K562 (cell line): ENCODE measurements around the gene ZSCAN22. TPM values are rescaled to one million over a fixed set of nuclear protein-coding genes. Genes with fewer than 3 reads are reported as not detected.

Source experiments
- ATF7 ChIP-seq: fragments of 450-650 bp; IDR thresholded peaks from 2 replicates; pipeline ENCODE4 v1.7.1; 2014; ENCODE audit warnings: mild to moderate bottlenecking, moderate library complexity
- BRCA1 ChIP-seq, 2 experiments: fragments of 450-650 bp in 1 of 2; sonication (generic) in 1 of 2; formaldehyde crosslinking in 1 of 2; IDR thresholded peaks; 2 replicates each; pipeline versions ENCODE4 v1.5.0 to v1.6.1; 2017 to 2020; ENCODE audit warnings: mild to moderate bottlenecking in 1 of 2, missing genetic modification reagents in 1 of 2
- CBX2 ChIP-seq: fragments of 200-600 bp; sonication (generic); IDR thresholded peaks from one replicate; pipeline ENCODE4 v1.6.1; 2012; ENCODE audit warnings: mild to moderate bottlenecking, low read length, inconsistent platforms; ENCODE audit not compliant: insufficient read depth, poor library complexity, severe bottlenecking
- CREB5 ChIP-seq: fragments of 250-450 bp; sonication (Bioruptor Pico); IDR thresholded peaks from 2 replicates; pipeline ENCODE4 v1.5.0; 2020; ENCODE audit warnings: mild to moderate bottlenecking
- CREM ChIP-seq: IDR thresholded peaks from 2 replicates; pipeline ENCODE4 v1.6.1; 2014; ENCODE audit warnings: antibody characterized with exemption, low read depth
- ELK1 ChIP-seq: sonication (generic); formaldehyde crosslinking; IDR thresholded peaks from 2 replicates; pipeline ENCODE4 v1.8.1; 2022; ENCODE audit warnings: missing genetic modification reagents
- FOXP1 ChIP-seq: sonication (generic); formaldehyde crosslinking; IDR thresholded peaks from 2 replicates; pipeline ENCODE4 v1.8.0; 2022; ENCODE audit warnings: mild to moderate bottlenecking, missing genetic modification reagents
- FUS ChIP-seq: fragments of 200-400 bp; formaldehyde crosslinking; optimal IDR thresholded peaks from 2 replicates; pipeline ENCODE3; 2017; ENCODE audit warnings: low read depth, low read length
- HOXB6 ChIP-seq: fragments of 250-450 bp; sonication (Bioruptor Pico); IDR thresholded peaks from 2 replicates; pipeline ENCODE4 v1.5.1; 2022; ENCODE audit warnings: mild to moderate bottlenecking, borderline replicate concordance
- MBD1 ChIP-seq: fragments of 250-450 bp; sonication (Bioruptor Pico); IDR thresholded peaks from 2 replicates; pipeline ENCODE4 v1.8.0; 2022; ENCODE audit warnings: inconsistent platforms
- MCM5 ChIP-seq: fragments of 450-650 bp; IDR thresholded peaks from 2 replicates; pipeline ENCODE4 v1.6.1; 2016; ENCODE audit warnings: low read depth
- MTA3 ChIP-seq: fragments of 450-650 bp; formaldehyde crosslinking; IDR thresholded peaks from 2 replicates; pipeline ENCODE4 v1.6.1; 2017; ENCODE audit warnings: mild to moderate bottlenecking, borderline replicate concordance
- NFIC ChIP-seq: fragments of 450-650 bp; IDR thresholded peaks from 2 replicates; pipeline ENCODE4 v1.6.1; 2017; ENCODE audit warnings: mild to moderate bottlenecking, inconsistent platforms
- NR1H2 ChIP-seq: sonication (generic); formaldehyde crosslinking; IDR thresholded peaks from 2 replicates; pipeline ENCODE4 v1.4.0; 2020; ENCODE audit warnings: mild to moderate bottlenecking, missing genetic modification reagents
- RUNX1 ChIP-seq: sonication (generic); IDR thresholded peaks from 2 replicates; pipeline ENCODE4 v1.6.1; 2016; ENCODE audit warnings: antibody characterized with exemption, low read depth
- SMARCC2 ChIP-seq: fragments of 450-650 bp; IDR thresholded peaks from 2 replicates; pipeline ENCODE4 v1.6.1; 2017; ENCODE audit warnings: antibody characterized with exemption, moderate library complexity, mild to moderate bottlenecking, low read depth
- SNRNP70 ChIP-seq: fragments of 200-400 bp; formaldehyde crosslinking; optimal IDR thresholded peaks from 2 replicates; pipeline ENCODE3; 2017; ENCODE audit warnings: low read depth, low read length
- THRAP3 ChIP-seq: fragments of 450-650 bp; IDR thresholded peaks from 2 replicates; pipeline ENCODE4 v1.6.1; 2016; ENCODE audit warnings: mild to moderate bottlenecking, inconsistent platforms, borderline replicate concordance
- ZNF197 ChIP-seq: fragments of 200-800 bp; sonication (Bioruptor generic); IDR thresholded peaks from 2 replicates; pipeline ENCODE4 v1.6.1; 2016; ENCODE audit warnings: low read depth, missing genetic modification characterization, missing compliant biosample characterization
- ZNF3 ChIP-seq: fragments of 250-450 bp; sonication (Bioruptor Pico); IDR thresholded peaks from 2 replicates; pipeline ENCODE4 v1.5.0; 2021; ENCODE audit warnings: mild to moderate bottlenecking, moderate library complexity
- ZNF408 ChIP-seq: fragments of 250-450 bp; sonication (Bioruptor Pico); IDR thresholded peaks from 2 replicates; pipeline ENCODE4 v1.4.0; 2020; ENCODE audit warnings: low read depth, mild to moderate bottlenecking, moderate library complexity
- polyA plus RNA-seq, 8 experiments: library from polyadenylated mRNA; depleted of rRNA in 4 of 8; stranded (reverse) in 5 of 8; unstranded in 3 of 8; fragments of >200 nt; fragmentation: Nextera tagmentation in 2 of 8; fragmentation: Illumina TruSeq in 1 of 8; extraction: Ambion mirVana in 2 of 8; extraction: Trizol in 1 of 8; gene quantifications; 2 replicates each; pipeline versions ENCODE4 v1.2.1 to v1.2.3, GENCODE V29; 2011 to 2014; ENCODE audit warnings: inconsistent platforms in 1 of 8, missing spikeins in 1 of 8
- total RNA-seq, 7 experiments: library from RNA; depleted of rRNA in 6 of 7; stranded (reverse); fragments of >200 nt in 6 of 7; fragmentation: Illumina TruSeq in 2 of 7; extraction: Trizol in 2 of 7; gene quantifications; 2 replicates each; pipeline versions ENCODE4 v1.2.1 to v1.2.3, GENCODE V29; 2011 to 2021; ENCODE audit warnings: low replicate concordance in 1 of 7
- TF ChIP-seq, protein P1 (sequence below): fragments of 450-650 bp; IDR thresholded peaks from 2 replicates; pipeline ENCODE4 v1.7.0; 2016; ENCODE audit warnings: borderline replicate concordance

The ZSCAN22 gene
- total and polyA plus RNA-seq, 9 of the 15 experiments (the other 6 are each of a cell fraction or from before 2014, with no cell fraction given) = 0.98 to 5.3 (median 3.0) TPM

DNA sequence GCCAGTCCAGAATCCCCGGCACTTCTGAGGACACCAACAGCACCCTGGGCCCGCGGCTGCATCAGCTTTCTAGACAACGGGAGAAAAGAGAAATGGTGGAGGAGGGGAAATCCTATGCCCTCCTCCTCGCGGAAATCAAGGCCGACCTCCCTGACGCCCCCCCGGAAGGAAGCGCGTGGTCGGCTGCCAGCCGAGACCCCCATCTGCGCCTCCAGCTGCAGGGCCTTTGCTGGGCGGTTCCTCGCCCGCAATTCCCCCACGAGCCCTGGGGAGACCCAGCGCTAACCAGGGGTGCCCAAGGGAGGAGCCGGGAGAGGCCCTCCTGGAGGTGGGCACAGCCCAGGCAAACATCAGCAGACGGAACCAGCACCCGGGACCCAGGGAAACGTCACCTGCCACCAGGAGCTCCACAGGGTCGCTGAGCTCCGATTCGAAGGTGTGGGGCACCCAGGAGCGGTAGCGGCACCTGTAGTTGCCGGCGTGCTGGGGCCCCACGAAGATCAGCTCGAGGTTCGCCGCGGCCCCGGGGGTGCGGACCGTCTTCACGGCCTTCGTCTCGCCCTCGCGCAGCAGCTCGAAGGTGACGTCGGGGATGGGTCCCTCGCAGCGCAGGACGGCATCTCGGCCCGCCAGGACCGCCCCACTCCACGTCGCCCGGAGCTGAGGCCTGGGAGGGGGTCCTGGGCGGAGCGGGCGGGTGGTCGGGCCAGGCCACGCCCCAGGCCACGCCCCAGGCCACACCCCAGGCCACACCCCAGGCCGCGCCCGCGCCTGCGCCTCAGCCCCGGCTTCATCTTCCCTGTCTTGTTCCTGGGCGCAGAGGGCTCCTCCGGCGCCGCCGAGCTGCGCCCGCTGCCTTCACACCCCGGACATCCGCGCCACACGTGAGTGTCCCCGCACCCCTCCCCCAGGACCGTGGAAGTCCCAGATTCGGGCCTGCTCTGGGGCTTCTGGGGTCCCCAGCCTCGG, 20.5 kb downstream of the ZSCAN22 start (continued):
- TF ChIP-seq ZNF197 (CRISPR knock-in tag) (no peak), ZNF3 (CRISPR knock-in tag) (no peak), CREB5 (no peak), NR1H2 (CRISPR knock-in tag) (no peak), HOXB6 (CRISPR knock-in tag) (no peak), THRAP3 (no peak), BRCA1 (IDR thresholded peaks at IDR 0.05) (no peak), BRCA1 (CRISPR knock-in tag; IDR thresholded peaks at IDR 0.05) (no peak), CBX2 (no peak), MCM5 (no peak), SNRNP70 (no peak), FOXP1 (no peak), ZNF408 (CRISPR knock-in tag) (no peak), NFIC (peak; percentile 72), ATF7 (peak; percentile 57; the same call in 1 of the 2 replicates), SMARCC2 (no peak), RUNX1 (no peak), CREM (no peak; the same call in 1 of the 2 replicates), MTA3 (0 out of 2 replicates have a peak, but pooled peaks have one; percentile 72), ELK1 (CRISPR knock-in tag) (no peak), FUS (no peak), MBD1 (no peak)
- TF ChIP-seq, protein P1, sequence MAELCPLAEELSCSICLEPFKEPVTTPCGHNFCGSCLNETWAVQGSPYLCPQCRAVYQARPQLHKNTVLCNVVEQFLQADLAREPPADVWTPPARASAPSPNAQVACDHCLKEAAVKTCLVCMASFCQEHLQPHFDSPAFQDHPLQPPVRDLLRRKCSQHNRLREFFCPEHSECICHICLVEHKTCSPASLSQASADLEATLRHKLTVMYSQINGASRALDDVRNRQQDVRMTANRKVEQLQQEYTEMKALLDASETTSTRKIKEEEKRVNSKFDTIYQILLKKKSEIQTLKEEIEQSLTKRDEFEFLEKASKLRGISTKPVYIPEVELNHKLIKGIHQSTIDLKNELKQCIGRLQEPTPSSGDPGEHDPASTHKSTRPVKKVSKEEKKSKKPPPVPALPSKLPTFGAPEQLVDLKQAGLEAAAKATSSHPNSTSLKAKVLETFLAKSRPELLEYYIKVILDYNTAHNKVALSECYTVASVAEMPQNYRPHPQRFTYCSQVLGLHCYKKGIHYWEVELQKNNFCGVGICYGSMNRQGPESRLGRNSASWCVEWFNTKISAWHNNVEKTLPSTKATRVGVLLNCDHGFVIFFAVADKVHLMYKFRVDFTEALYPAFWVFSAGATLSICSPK = no peak
